ENCODE data around the gene MS4A10. TPM values are rescaled to one million over a fixed set of nuclear protein-coding genes. Genes with fewer than 3 reads are reported as not detected.

Gene MS4A10
- total RNA-seq, 1 donor from 2014 or later = not detected

DNA sequence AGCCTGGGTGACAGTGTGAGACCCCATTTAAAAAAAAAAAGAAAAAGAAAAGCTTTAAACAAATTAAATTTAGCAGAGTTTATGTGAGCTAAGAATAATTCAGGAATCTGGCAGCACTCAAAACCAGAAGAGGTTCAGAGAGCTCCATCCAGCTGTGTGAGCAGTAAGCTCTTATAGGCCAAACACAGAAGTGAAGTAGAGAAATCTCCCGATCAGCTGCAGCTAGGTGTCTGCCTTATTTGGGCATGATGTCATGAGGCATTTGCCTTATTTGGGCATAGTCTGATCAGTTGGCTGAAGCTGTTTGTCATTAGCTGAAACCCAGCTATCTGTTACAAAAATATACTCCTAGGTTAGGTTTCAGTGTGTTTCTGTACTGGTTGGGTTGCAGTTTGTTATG lies 20.3 kb upstream of the MS4A10 start:
- intact Hi-C loops (cut with micrococcal nuclease) = no loop called here

DNA sequence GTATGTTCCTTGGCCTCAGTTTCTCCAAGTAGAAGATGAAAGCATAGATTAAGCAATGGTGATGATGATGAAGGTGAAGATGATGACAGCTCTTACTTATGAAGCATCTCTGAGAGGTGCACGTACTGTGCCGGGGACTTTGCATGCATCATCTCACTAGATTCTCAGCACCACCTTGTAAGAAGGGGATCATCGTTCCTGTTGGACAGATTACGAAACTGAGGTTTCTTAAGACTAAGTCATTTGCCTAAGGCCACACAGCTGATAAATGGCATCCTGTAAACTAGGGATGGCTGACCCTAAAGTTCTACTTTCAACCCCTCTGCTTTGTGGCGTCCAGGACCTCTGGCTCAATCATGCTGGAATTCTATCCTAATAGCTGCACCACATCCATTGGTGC lies 19.8 kb upstream of the MS4A10 start:
- intact Hi-C loops (cut with micrococcal nuclease) = no loop called here

DNA sequence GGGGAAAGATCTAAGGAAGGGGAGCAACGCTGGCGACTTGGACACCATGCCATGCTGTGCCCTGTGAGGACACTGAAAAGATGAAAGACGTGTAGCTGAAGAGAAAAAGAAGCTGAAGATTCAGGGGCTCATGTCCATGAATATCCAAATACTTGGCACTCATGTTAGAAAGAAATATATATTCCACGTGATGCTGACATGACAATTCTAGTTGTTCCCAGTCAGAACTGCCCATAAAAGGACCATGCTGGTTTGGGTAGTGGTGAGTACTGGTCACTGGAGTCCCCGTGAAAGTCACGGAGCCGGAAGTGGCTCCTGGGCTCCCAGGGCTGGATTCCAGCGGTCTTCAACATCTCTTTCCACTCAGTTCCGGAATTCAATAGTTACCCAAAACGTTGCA lies 18.6 kb upstream of the MS4A10 start:
- intact Hi-C loops (cut with micrococcal nuclease) = no loop called here

DNA sequence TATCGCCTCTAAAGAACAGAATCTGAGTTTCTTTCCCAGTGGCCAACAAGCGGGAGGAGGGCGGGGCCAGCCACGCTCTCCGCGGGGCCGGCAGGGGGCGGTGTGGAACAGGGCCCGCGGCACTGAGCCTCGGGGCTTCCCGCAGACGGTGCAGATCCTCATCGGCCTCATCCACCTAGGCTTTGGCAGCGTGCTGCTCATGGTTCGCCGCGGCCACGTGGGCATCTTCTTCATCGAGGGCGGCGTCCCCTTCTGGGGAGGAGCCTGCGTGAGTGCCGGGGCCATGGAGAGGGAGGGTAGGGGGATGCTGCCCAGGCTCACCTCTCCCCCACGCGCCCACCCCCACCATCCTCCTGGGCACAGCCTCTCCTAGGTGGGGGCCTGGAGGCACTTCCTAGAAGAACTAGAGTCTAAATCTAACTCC lies 17.7 kb upstream of the MS4A10 start:
- intact Hi-C loops (cut with micrococcal nuclease) = no loop called here

DNA sequence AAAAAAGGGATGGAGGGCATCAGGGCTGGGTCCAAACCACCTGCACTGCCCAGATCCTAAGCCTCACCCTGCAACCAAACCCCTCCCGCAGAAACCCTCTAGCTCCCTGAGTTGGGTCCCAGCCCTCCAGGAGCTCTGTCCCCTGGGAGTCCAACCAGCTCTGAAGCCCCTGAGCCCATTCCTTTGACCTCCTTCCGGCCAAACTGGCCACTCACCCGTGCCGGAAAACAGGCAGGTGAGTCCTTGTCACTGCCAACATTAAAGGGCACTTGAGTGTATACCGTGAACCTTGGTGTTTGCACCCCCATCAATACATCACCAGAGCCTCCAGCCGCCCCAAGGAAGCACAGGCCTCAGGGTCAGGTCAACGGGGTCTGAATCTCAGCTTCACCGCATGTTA lies 16.9 kb upstream of the MS4A10 start:
- intact Hi-C loops (cut with micrococcal nuclease) = no loop called here

DNA sequence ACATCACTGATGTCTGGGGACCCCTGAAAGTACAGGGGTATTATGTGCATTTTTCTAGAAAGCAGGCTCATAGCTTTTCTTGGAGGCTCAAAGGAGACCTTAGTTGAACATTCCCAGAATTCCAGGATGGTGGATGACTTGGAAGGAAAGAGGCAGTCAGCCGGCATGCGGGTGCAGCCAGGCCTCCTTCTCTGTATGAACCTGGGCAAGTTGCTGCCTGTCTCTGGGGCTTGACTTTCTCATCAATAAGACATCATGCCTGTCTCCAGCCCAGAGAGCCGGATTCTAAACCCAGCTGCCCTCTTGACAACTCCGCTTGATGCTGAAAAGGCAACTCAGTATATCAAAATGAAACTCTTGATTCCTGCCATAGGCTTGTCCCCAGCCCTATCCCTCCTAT lies 15.9 kb upstream of the MS4A10 start:
- intact Hi-C loops (cut with micrococcal nuclease) = no loop called here

DNA sequence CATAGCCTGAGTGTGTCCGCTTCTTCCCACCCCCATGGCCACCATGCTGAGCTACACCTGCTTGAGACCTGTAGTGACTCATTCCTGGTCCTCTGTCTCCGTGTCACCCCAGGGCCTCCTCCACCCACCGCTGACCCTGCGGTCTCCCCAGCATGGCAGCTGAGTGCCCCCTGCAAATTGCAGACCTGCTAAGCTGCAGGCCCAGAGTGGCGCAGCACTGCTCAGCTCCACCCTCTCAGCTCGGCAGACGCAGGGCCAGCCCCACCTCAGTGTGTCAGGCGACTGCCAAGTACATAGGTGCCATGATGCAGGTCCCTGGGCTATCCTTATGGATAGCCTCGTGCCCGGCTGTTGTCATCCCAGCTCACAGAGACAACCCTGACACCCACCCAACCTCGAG lies 15.3 kb upstream of the MS4A10 start:
- intact Hi-C loops (cut with micrococcal nuclease) = no loop called here

DNA sequence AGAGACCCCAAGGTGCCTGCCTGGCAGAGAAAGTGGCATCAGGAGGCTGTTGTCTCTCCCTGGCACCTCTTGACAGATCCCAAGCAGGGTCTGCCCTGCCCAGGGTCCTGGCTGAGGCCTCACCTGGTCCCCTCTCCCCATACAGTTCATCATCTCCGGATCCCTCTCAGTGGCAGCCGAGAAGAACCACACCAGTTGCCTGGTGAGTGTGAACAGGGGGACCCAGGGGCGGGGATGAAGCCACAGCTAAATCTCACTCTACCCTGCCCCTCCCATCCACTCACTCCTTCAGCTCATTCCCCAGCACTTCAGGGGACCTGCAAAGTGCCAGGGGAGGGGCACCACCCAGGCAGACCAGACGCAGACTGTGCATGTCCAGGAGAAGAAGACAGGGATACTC lies 14.0 kb upstream of the MS4A10 start:
- intact Hi-C loops (cut with micrococcal nuclease) = no loop called here

DNA sequence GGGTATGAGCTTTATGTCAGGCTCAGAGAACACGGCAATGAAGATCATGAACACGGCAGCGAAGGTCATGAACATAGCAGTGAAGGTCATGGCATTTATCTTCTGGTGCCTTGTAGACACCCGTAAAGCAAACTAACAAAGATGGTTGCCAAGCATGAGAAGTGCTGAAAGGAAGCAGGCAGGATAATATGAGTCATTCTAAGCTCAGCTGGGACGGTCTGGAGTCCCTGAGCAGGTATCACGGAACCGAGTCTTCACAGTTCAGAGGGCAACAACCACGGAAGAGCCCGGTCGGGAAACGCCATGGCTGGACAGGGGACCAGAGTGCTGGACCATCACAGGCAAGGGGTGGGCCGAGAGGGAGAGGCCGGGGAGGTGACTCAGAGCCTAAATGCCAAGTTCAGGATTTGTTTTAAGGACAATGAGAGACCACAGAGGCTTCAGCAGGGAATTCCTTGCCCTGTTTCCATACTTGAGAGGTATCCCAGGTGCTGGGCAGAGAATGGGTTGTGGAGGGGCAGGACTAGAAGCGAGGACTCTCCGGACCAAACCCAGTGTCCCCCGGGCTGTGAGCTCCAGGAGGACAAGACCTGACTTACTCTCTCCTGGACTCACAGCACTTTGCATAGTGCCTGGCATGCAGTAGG lies 13.1 kb upstream of the MS4A10 start:
- intact Hi-C loops (cut with micrococcal nuclease) = no loop called here

GRCh38 chr11:60772666-60773065 lies 12.5 kb upstream of the MS4A10 start:
- intact Hi-C loops (cut with micrococcal nuclease) = no loop called here

- intact Hi-C loops (cut with micrococcal nuclease) = loop anchor here (1.0 to 2.0 kb wide), 4 partner anchors 56 to 413 kb away; no protein-coding TSS in a partner anchor
Observed at GRCh38 chr11:60774726-60775125, 10.4 kb upstream of the MS4A10 start.

- intact Hi-C loops (cut with micrococcal nuclease) = loop anchor here (1.0 to 2.0 kb wide), 4 partner anchors 55 to 412 kb away; no protein-coding TSS in a partner anchor
Observed at GRCh38 chr11:60775420-60775961, 9.6 kb upstream of the MS4A10 start.

DNA sequence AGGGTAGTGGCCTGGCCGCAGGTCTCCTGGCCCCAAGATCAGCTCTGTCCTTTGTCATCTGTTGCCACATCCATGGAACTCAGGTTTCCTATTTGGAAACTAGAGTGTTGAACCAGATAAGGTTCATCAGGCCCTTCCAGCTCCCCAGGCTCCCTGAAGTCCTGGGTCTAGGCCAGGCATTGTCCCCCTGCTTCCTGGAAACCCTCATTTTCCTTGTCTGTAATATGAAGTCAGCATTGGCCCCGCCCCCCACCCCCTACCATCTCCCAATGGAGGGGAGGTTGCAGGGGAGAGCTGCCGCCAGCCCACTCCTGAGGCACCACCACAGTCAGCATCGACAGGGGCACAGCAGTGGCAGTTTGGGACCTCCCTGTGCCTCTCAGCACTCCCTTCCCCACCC lies 9.0 kb upstream of the MS4A10 start:
- intact Hi-C loops (cut with micrococcal nuclease) = no loop called here

DNA sequence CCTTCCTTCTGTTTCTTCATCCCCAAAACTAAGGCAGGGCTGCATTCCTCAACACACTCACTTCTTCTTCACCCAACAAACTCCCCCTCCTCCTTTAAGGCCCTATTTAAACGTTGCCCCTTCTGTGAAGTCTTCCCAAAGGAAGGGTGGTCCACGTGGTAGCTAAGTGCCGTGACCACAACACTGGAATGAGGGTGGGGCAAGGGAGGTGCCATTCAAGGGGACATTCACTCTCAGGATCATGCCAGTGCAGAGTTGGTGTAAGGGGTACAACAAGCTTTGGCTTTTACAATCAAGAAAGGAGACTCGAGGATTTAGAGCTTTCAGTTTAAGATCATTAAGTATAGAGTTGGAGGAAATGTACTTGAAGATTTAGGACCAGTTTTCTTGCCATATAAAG lies 8.0 kb upstream of the MS4A10 start:
- intact Hi-C loops (cut with micrococcal nuclease) = no loop called here

GRCh38 chr11:60777572-60777971 lies 7.6 kb upstream of the MS4A10 start:
- intact Hi-C loops (cut with micrococcal nuclease) = no loop called here

GRCh38 chr11:60780065-60780464 lies 5.1 kb upstream of the MS4A10 start:
- intact Hi-C loops (cut with micrococcal nuclease) = no loop called here

GRCh38 chr11:60780774-60781173 lies 4.4 kb upstream of the MS4A10 start:
- intact Hi-C loops (cut with micrococcal nuclease) = no loop called here

GRCh38 chr11:60781286-60781980 lies 3.7 kb upstream of the MS4A10 start:
- intact Hi-C loops (cut with micrococcal nuclease) = no loop called here

DNA sequence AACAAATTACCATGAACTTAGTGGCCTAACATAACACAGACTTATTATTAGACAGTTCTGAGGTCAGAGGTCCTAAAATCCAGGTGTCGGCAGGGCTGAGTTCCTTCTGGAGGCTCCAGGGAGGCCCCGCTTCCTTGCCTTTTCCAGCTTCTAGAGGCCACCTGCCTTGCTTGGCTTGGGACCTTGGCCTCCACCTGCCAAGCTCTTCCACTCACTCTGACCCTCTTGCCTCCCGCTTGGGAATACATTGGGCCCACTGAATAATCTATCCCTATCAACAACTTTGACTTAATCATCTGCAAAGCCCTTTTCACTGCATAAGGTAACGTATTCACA lies 3.2 kb upstream of the MS4A10 start:
- intact Hi-C loops (cut with micrococcal nuclease) = no loop called here

GRCh38 chr11:60782393-60783140 lies 2.6 kb upstream of the MS4A10 start:
- intact Hi-C loops (cut with micrococcal nuclease) = no loop called here

- intact Hi-C loops (cut with micrococcal nuclease) = no loop called here
Observed at GRCh38 chr11:60783141-60783484, 2.0 kb upstream of the MS4A10 start.

GRCh38 chr11:60783911-60784310 lies 1.2 kb upstream of the MS4A10 start:
- intact Hi-C loops (cut with micrococcal nuclease) = no loop called here

Measured in T-helper 1 cell treated with Interleukin-12 subunit alpha and Interleukin-12 subunit beta and Interleukin-4 antibody, amounts not matched to agents 30 ng/mL and 1 ng/mL, for 36 hours (primary cell).